Keratinocyte (primary cell): ENCODE measurements around the gene ID1. TPM values are rescaled to one million over a fixed set of nuclear protein-coding genes. Genes with fewer than 3 reads are reported as not detected.

Source experiments
- DNase-seq: peaks from one replicate; pipeline ENCODE4 v3.0.0-alpha.2; 2011; ENCODE audit warnings: low read depth, missing footprints, low spot score
- FAIRE-seq: peaks from 2 replicates; lab custom pipeline; 2011; peaks lifted over from hg19 to GRCh38; lab: Jason Lieb, UNC
- H2AFZ ChIP-seq: 2 replicates; pipeline ENCODE4 v1.6.0; 2012; ENCODE audit warnings: low read length, control low read depth, inconsistent platforms; ENCODE audit not compliant: control insufficient read depth
- H3K27ac ChIP-seq: 2 replicates; pipeline ENCODE4 v1.5.1; 2011; ENCODE audit warnings: low read length; ENCODE audit not compliant: control insufficient read depth, insufficient read depth
- H3K27me3 ChIP-seq: 3 replicates; pipeline ENCODE4 v1.6.0; 2011; ENCODE audit warnings: low read length; ENCODE audit not compliant: control insufficient read depth, insufficient read depth; ENCODE audit errors: extremely low read depth
- H3K36me3 ChIP-seq, 2 experiments: 2 replicates in 1 of 2; 3 replicates in 1 of 2; pipeline ENCODE4 v1.5.1; 2011; ENCODE audit warnings: low read length in 2 of 2, mild to moderate bottlenecking in 1 of 2; ENCODE audit not compliant: control insufficient read depth in 2 of 2, insufficient read depth in 2 of 2; ENCODE audit errors: extremely low read depth in 1 of 2
- H3K4me1 ChIP-seq: 3 replicates; pipeline ENCODE4 v1.5.1; 2011; ENCODE audit warnings: low read length; ENCODE audit not compliant: control insufficient read depth, insufficient read depth; ENCODE audit errors: extremely low read depth
- H3K4me2 ChIP-seq: 3 replicates; pipeline ENCODE4 v1.6.0; 2011; ENCODE audit warnings: low read depth, low read length; ENCODE audit not compliant: control insufficient read depth, insufficient read depth; ENCODE audit errors: extremely low read depth
- H3K4me3 ChIP-seq, 3 experiments: fragments of 200-600 bp in 1 of 3; sonication (generic) in 1 of 3; 2 replicates in 2 of 3; 3 replicates in 1 of 3; pipeline ENCODE4 v1.5.1; 2011 to 2016; ENCODE audit warnings: low read length in 3 of 3, mild to moderate bottlenecking in 3 of 3, control low read depth in 2 of 3, inconsistent platforms in 1 of 3, low read depth in 1 of 3, mixed read lengths in 1 of 3, mixed run types in 1 of 3, moderate library complexity in 1 of 3; ENCODE audit not compliant: control insufficient read depth in 2 of 3, insufficient read depth in 2 of 3; ENCODE audit errors: extremely low read depth in 1 of 3
- H3K79me2 ChIP-seq: 2 replicates; pipeline ENCODE4 v1.6.0; 2012; ENCODE audit warnings: low read length; ENCODE audit not compliant: control insufficient read depth, insufficient read depth
- H3K9ac ChIP-seq: 3 replicates; pipeline ENCODE4 v1.6.0; 2011; ENCODE audit warnings: low read length; ENCODE audit not compliant: control insufficient read depth, insufficient read depth; ENCODE audit errors: extremely low read depth
- H3K9me1 ChIP-seq: 3 replicates; pipeline ENCODE4 v1.6.0; 2011; ENCODE audit warnings: low read length; ENCODE audit not compliant: control insufficient read depth, insufficient read depth; ENCODE audit errors: extremely low read depth
- H3K9me3 ChIP-seq: 2 replicates; pipeline ENCODE4 v1.5.1; 2012; ENCODE audit warnings: low read depth, low read length; ENCODE audit not compliant: control insufficient read depth
- H4K20me1 ChIP-seq: 3 replicates; pipeline ENCODE4 v1.6.0; 2011; ENCODE audit warnings: low read length; ENCODE audit not compliant: control insufficient read depth, insufficient read depth; ENCODE audit errors: extremely low read depth
- CTCF ChIP-seq, 3 experiments: IDR thresholded peaks in 1 of 3; conservative IDR thresholded peaks in 1 of 3; optimal IDR thresholded peaks in 1 of 3; 2 replicates in 2 of 3; 3 replicates in 1 of 3; pipeline versions ENCODE3 to v1.5.1; 2011; ENCODE audit warnings: low read length in 3 of 3, mild to moderate bottlenecking in 3 of 3, moderate library complexity in 2 of 3, control low read depth in 1 of 3, inconsistent platforms in 1 of 3; ENCODE audit not compliant: insufficient read depth in 2 of 3; ENCODE audit errors: extremely low read depth in 1 of 3
- EZH2 ChIP-seq: IDR thresholded peaks from one replicate; pipeline ENCODE4 v1.6.1; 2012; ENCODE audit warnings: inconsistent platforms, mild to moderate bottlenecking, low read length, moderate library complexity
- dilution Hi-C: fragments of 300-500 bp; cut with MboI; formaldehyde crosslinking; loops from one replicate; pipeline ENCODE4 v1.7.0; 2020; ENCODE audit warnings: low sequenced_read_pairs; ENCODE audit not compliant: extremely low pct_ligation_motif_present
- polyA plus RNA-seq, 5 experiments: library from polyadenylated mRNA; depleted of rRNA in 3 of 5; stranded (reverse) in 3 of 5; stranded (forward) in 1 of 5; unstranded in 1 of 5; fragments of >200 nt; gene quantifications; 1 replicate in 1 of 5; 2 replicates in 3 of 5; 3 replicates in 1 of 5; pipeline versions ENCODE4 v1.2.1 to v1.2.3, GENCODE V29; 2011 to 2012; ENCODE audit warnings: missing spikeins in 2 of 5, low read depth in 1 of 5, low replicate concordance in 1 of 5

ID1 gene
- polyA plus RNA-seq, 1 donor (not counting 4 experiments of a cell fraction or from before 2014, with no cell fraction given) = 24.4 TPM

- Histone ChIP-seq H4K20me1 (no peaks in the 10 kb centered on the region), H2AFZ (no peak overlapping the region), H3K79me2 (no peaks in the 10 kb centered on the region), H3K4me2 (no peak overlapping the region), H3K9me3 (no peaks in the 10 kb centered on the region), H3K9me1 (no peaks in the 10 kb centered on the region), H3K27me3 (no peaks in the 10 kb centered on the region), H3K4me1 (peaks cover 54% of the 10 kb centered on the region), H3K36me3 (peaks cover 1 to 17% of the 10 kb centered on the region in 2 experiments), H3K27ac (peak overlapping the region; percentile 13), H3K9ac (no peak overlapping the region), H3K4me3 (no peak overlapping the region)
- dilution Hi-C loops = no loop called here
- FAIRE-seq (no peak), DNase-seq (no peak)
- TF ChIP-seq CTCF (optimal IDR thresholded peaks at IDR 0.05 in 1 of 3, IDR thresholded peaks at IDR 0.05 in 1 of 3, conservative IDR thresholded peaks at IDR 0.05 in 1 of 3; ENCODE audit: extremely low read depth in 1 of 3, insufficient read depth in 2 of 3, low read length in 3 of 3) (peak; percentile 75 to 86 (median 76)), EZH2 (no peak)
Observed at GRCh38 chr20:31569163-31570020, 35.7 kb upstream of the ID1 start.

GRCh38 chr20:31570021-31570463, 35.0 kb upstream of the ID1 start:
- Histone ChIP-seq H3K4me1 (peaks cover 51% of the 10 kb centered on the region), H3K79me2 (no peaks in the 10 kb centered on the region), H3K27ac (peak overlapping the region; percentile 13), H3K4me2 (no peak overlapping the region), H4K20me1 (no peaks in the 10 kb centered on the region), H3K9ac (no peak overlapping the region), H3K9me1 (no peaks in the 10 kb centered on the region), H3K4me3 (no peak overlapping the region), H3K9me3 (no peaks in the 10 kb centered on the region), H3K36me3 (peaks cover 1 to 17% of the 10 kb centered on the region in 2 experiments), H2AFZ (no peak overlapping the region), H3K27me3 (no peaks in the 10 kb centered on the region)
- DNase-seq (no peak), FAIRE-seq (no peak)
- dilution Hi-C loops = no loop called here
- TF ChIP-seq EZH2 (no peak), CTCF (optimal IDR thresholded peaks at IDR 0.05 in 1 of 3, IDR thresholded peaks at IDR 0.05 in 1 of 3, conservative IDR thresholded peaks at IDR 0.05 in 1 of 3; ENCODE audit: extremely low read depth in 1 of 3, insufficient read depth in 2 of 3, low read length in 3 of 3) (no peak)
